Liver (tissue), 2 donors: ENCODE measurements around the gene CNOT8.

Experiments
- TF ChIP-seq, protein P1 (sequence below): fragments of 150-350 bp; IDR thresholded peaks from 2 replicates; pipeline ENCODE4 v1.5.1; 2017; ENCODE audit warnings: improper control_type of control experiment, low read depth, low read length; ENCODE audit not compliant: missing input control
- TF ChIP-seq, protein P2 (sequence below): IDR thresholded peaks from 2 replicates; pipeline ENCODE4 v1.6.1; 2016; ENCODE audit warnings: antibody characterized with exemption, mild to moderate bottlenecking
- donor health status: healthy.

DNA sequence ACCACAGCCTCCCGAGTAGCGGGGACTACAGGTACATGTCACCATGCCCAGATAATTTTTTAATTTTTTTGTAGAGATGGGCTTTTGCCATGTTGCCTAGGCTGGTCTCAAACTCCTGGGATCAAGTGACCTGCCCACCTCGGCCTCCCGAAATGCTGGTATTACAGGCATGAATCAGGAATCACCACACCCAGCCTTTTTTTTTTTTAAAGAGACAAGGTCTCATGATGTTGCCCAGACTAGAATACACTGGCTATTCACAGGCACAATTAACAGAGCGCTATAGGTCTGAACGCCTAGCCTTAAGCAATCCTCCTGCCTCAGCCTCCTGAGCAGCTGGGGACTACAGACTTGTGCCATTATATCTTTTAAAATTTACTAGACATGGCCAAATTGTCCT is 43.5 kb downstream of the CNOT8 start:
- TF ChIP-seq, protein P1, sequence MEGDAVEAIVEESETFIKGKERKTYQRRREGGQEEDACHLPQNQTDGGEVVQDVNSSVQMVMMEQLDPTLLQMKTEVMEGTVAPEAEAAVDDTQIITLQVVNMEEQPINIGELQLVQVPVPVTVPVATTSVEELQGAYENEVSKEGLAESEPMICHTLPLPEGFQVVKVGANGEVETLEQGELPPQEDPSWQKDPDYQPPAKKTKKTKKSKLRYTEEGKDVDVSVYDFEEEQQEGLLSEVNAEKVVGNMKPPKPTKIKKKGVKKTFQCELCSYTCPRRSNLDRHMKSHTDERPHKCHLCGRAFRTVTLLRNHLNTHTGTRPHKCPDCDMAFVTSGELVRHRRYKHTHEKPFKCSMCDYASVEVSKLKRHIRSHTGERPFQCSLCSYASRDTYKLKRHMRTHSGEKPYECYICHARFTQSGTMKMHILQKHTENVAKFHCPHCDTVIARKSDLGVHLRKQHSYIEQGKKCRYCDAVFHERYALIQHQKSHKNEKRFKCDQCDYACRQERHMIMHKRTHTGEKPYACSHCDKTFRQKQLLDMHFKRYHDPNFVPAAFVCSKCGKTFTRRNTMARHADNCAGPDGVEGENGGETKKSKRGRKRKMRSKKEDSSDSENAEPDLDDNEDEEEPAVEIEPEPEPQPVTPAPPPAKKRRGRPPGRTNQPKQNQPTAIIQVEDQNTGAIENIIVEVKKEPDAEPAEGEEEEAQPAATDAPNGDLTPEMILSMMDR, result no peak
- TF ChIP-seq, protein P2, sequence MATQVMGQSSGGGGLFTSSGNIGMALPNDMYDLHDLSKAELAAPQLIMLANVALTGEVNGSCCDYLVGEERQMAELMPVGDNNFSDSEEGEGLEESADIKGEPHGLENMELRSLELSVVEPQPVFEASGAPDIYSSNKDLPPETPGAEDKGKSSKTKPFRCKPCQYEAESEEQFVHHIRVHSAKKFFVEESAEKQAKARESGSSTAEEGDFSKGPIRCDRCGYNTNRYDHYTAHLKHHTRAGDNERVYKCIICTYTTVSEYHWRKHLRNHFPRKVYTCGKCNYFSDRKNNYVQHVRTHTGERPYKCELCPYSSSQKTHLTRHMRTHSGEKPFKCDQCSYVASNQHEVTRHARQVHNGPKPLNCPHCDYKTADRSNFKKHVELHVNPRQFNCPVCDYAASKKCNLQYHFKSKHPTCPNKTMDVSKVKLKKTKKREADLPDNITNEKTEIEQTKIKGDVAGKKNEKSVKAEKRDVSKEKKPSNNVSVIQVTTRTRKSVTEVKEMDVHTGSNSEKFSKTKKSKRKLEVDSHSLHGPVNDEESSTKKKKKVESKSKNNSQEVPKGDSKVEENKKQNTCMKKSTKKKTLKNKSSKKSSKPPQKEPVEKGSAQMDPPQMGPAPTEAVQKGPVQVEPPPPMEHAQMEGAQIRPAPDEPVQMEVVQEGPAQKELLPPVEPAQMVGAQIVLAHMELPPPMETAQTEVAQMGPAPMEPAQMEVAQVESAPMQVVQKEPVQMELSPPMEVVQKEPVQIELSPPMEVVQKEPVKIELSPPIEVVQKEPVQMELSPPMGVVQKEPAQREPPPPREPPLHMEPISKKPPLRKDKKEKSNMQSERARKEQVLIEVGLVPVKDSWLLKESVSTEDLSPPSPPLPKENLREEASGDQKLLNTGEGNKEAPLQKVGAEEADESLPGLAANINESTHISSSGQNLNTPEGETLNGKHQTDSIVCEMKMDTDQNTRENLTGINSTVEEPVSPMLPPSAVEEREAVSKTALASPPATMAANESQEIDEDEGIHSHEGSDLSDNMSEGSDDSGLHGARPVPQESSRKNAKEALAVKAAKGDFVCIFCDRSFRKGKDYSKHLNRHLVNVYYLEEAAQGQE, result no peak
